Measurements from ENCODE around the gene CRIM1. TPM values are rescaled to one million over a fixed set of nuclear protein-coding genes. Genes with fewer than 3 reads are reported as not detected.

The CRIM1 gene
- total RNA-seq, 4 donors from 2014 or later, result 71.7 to 132 (median 118) TPM

GRCh38 chr2:36446294-36446693 lies 90.7 kb downstream of the CRIM1 start:
- TF ChIP-seq CTCF (IDR thresholded peaks at IDR 0.05) (no peak), POLR2A (IDR thresholded peaks at IDR 0.05) (no peak)

GRCh38 chr2:36449213-36449612 lies 93.6 kb downstream of the CRIM1 start:
- no peak for DNase-seq (ENCODE audit: low spot score in 2 of 2)
- TF ChIP-seq CTCF (IDR thresholded peaks at IDR 0.05), result no peak
- TF ChIP-seq POLR2A (IDR thresholded peaks at IDR 0.05), result no peak
- intact Hi-C loops (cut with DNase I; ENCODE audit: low total_unique reads), result no loop called here
- H3K4me3 ChIP-seq (ENCODE audit: low read depth, poor library complexity, severe bottlenecking), result no peak overlapping the region
- 94 to 97% methylated on average over 7 of the region's 7 CpGs for WGBS, 2 donors

More at GRCh38 chr2:36446294-36446693, 90.7 kb downstream of the CRIM1 start:
- intact Hi-C loops (cut with DNase I; ENCODE audit: low total_unique reads), result no loop called here
- WGBS, 2 donors, result 64 to 73% methylated on average over 3 of the region's 3 CpGs
- H3K4me3 ChIP-seq (ENCODE audit: low read depth, poor library complexity, severe bottlenecking), result no peak overlapping the region
- no peak for DNase-seq (ENCODE audit: low spot score in 2 of 2)

- intact Hi-C loops (cut with DNase I; ENCODE audit: low total_unique reads), result no loop called here
- no peak overlapping the region for H3K4me3 ChIP-seq (ENCODE audit: low read depth, poor library complexity, severe bottlenecking)
- 82 to 83% methylated on average over 6 of the region's 6 CpGs for WGBS, 2 donors
- no peak for TF ChIP-seq POLR2A (IDR thresholded peaks at IDR 0.05)
- DNase-seq (ENCODE audit: low spot score in 2 of 2), result no peak
Observed at GRCh38 chr2:36449943-36450392, 94.4 kb downstream of the CRIM1 start.

- no peak for TF ChIP-seq POLR2A (IDR thresholded peaks at IDR 0.05)
- no peak for TF ChIP-seq CTCF (IDR thresholded peaks at IDR 0.05)
Observed at GRCh38 chr2:36450466-36451196, 95.1 kb downstream of the CRIM1 start.

GRCh38 chr2:36451512-36451911 lies 95.9 kb downstream of the CRIM1 start:
- no peak overlapping the region for H3K4me3 ChIP-seq (ENCODE audit: low read depth, poor library complexity, severe bottlenecking)
- intact Hi-C loops (cut with DNase I; ENCODE audit: low total_unique reads), result no loop called here
- no peak for DNase-seq (ENCODE audit: low spot score in 2 of 2)
- WGBS, 2 donors, result 85 to 91% methylated on average over 5 of the region's 5 CpGs
- TF ChIP-seq CTCF (IDR thresholded peaks at IDR 0.05) (no peak), POLR2A (IDR thresholded peaks at IDR 0.05) (no peak)

More at GRCh38 chr2:36450466-36451196, 95.1 kb downstream of the CRIM1 start:
- H3K4me3 ChIP-seq (ENCODE audit: low read depth, poor library complexity, severe bottlenecking), result no peak overlapping the region
- no peak for DNase-seq (ENCODE audit: low spot score in 2 of 2)
- intact Hi-C loops (cut with DNase I; ENCODE audit: low total_unique reads), result no loop called here
- 55 to 59% methylated on average over 5 of the region's 5 CpGs for WGBS, 2 donors

- WGBS, 2 donors, result 42 to 51% methylated on average over 3 of the region's 3 CpGs
- intact Hi-C loops (cut with DNase I; ENCODE audit: low total_unique reads), result no loop called here
- no peak for TF ChIP-seq POLR2A (IDR thresholded peaks at IDR 0.05)
- TF ChIP-seq CTCF (IDR thresholded peaks at IDR 0.05), result no peak
- H3K4me3 ChIP-seq (ENCODE audit: low read depth, poor library complexity, severe bottlenecking), result no peak overlapping the region
- no peak for DNase-seq (ENCODE audit: low spot score in 2 of 2)
Observed at GRCh38 chr2:36452260-36452659, 96.7 kb downstream of the CRIM1 start.

All from lower leg skin (tissue), 4 donors.